ENCODE measurements around the gene MCCC2. TPM values are rescaled to one million over a fixed set of nuclear protein-coding genes. Genes with fewer than 3 reads are reported as not detected.

The MCCC2 gene
- polyA plus RNA-seq, 1 experiment = 16.2 TPM

DNA sequence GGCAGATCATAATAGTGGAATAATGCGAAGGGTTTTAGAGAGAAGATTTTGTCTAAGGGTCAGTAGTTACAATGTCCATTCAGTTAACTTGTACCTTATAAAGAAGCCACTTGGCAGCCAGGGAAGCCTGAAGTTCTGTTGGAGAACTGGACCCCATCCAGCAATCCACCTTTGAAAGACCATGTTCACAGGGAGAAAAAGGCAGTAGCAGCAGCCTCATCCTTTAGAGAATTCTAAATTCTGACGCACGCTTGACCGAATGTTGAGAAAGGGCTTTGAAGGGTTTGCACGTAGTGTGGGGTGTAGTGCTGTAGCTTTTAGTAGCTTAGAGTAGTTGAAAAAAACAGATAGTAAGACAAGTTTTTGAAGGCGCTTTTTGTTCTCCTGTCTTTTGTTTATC, 42.8 kb downstream of the MCCC2 start:
- DNase-seq (ENCODE audit: low read depth) = no peak
- ChIA-PET CTCF (interaction anchor here (1.1 kb wide), 1 partner anchor 10 kb away, joined by 4 read pairs; no protein-coding TSS in a partner anchor), POLR2A (no interaction called here)
- TF ChIP-seq, protein P1, sequence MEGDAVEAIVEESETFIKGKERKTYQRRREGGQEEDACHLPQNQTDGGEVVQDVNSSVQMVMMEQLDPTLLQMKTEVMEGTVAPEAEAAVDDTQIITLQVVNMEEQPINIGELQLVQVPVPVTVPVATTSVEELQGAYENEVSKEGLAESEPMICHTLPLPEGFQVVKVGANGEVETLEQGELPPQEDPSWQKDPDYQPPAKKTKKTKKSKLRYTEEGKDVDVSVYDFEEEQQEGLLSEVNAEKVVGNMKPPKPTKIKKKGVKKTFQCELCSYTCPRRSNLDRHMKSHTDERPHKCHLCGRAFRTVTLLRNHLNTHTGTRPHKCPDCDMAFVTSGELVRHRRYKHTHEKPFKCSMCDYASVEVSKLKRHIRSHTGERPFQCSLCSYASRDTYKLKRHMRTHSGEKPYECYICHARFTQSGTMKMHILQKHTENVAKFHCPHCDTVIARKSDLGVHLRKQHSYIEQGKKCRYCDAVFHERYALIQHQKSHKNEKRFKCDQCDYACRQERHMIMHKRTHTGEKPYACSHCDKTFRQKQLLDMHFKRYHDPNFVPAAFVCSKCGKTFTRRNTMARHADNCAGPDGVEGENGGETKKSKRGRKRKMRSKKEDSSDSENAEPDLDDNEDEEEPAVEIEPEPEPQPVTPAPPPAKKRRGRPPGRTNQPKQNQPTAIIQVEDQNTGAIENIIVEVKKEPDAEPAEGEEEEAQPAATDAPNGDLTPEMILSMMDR (IDR thresholded peaks at IDR 0.05; ENCODE audit: insufficient read depth, low read depth, low read length) = no peak
- no peak overlapping the region for H3K4me3 ChIP-seq (ENCODE audit: low read depth, low read length)
- no peaks in the 10 kb centered on the region for H3K36me3 ChIP-seq (ENCODE audit: control insufficient read depth, insufficient read depth, low read length)
- H3K27me3 ChIP-seq (ENCODE audit: control insufficient read depth, insufficient read depth, low read length) = no peaks in the 10 kb centered on the region

DNA sequence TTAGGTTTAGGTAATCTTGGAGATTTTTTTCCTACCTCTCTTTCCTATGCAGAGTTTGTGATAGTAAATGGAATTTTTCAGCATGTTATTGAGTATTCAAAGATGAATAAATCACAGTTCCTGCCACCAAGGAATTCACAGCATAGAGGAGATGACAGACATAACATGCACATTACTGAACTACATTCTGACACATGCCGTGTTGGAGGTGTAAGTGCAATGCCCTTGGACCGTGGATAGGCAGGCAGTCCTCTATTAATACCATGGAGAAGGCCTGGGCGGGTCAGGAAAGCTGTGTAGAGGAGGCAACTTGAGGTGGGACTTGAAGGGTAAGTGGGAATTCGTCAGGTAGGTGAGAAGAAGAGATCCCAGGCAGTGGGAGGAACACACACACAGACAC, 43.9 kb downstream of the MCCC2 start:
- no peak for DNase-seq (ENCODE audit: low read depth)
- no peaks in the 10 kb centered on the region for H3K36me3 ChIP-seq (ENCODE audit: control insufficient read depth, insufficient read depth, low read length)
- POLR2A ChIA-PET = no interaction called here
- no peaks in the 10 kb centered on the region for H3K27me3 ChIP-seq (ENCODE audit: control insufficient read depth, insufficient read depth, low read length)
- CTCF ChIA-PET = no interaction called here
- TF ChIP-seq, protein P1 (IDR thresholded peaks at IDR 0.05; ENCODE audit: insufficient read depth, low read depth, low read length) = no peak
- H3K4me3 ChIP-seq (ENCODE audit: low read depth, low read length) = no peak overlapping the region

DNA sequence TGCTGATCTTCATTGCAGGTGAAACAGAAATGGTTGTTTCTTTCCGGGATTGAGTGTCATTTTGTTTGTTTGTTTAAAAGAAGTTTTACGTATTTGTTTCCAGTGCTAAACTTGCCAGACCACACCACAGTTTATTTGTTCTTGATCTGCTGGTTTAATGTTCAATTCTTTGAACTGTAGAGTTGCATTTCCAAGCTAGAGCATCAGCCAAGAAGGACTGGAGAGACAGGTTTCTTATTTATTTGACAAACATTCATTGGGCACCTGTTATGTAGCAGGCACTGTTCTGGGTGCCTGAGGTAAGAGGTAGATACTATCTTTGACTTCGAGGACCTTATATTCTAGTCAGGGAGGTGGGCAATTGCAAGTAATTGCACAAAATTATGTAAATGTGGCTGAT, 45.0 kb downstream of the MCCC2 start:
- TF ChIP-seq, protein P1 (IDR thresholded peaks at IDR 0.05; ENCODE audit: insufficient read depth, low read depth, low read length) = no peak
- POLR2A ChIA-PET = interaction anchor here (0.6 kb wide), 1 partner anchor 11 kb away, joined by 4 read pairs; no protein-coding TSS in a partner anchor
- DNase-seq (ENCODE audit: low read depth) = no peak
- no peaks in the 10 kb centered on the region for H3K27me3 ChIP-seq (ENCODE audit: control insufficient read depth, insufficient read depth, low read length)
- CTCF ChIA-PET = no interaction called here
- no peaks in the 10 kb centered on the region; the same call in 1 of the 2 replicates for H3K36me3 ChIP-seq (ENCODE audit: control insufficient read depth, insufficient read depth, low read length)
- H3K4me3 ChIP-seq (ENCODE audit: low read depth, low read length) = no peak overlapping the region

DNA sequence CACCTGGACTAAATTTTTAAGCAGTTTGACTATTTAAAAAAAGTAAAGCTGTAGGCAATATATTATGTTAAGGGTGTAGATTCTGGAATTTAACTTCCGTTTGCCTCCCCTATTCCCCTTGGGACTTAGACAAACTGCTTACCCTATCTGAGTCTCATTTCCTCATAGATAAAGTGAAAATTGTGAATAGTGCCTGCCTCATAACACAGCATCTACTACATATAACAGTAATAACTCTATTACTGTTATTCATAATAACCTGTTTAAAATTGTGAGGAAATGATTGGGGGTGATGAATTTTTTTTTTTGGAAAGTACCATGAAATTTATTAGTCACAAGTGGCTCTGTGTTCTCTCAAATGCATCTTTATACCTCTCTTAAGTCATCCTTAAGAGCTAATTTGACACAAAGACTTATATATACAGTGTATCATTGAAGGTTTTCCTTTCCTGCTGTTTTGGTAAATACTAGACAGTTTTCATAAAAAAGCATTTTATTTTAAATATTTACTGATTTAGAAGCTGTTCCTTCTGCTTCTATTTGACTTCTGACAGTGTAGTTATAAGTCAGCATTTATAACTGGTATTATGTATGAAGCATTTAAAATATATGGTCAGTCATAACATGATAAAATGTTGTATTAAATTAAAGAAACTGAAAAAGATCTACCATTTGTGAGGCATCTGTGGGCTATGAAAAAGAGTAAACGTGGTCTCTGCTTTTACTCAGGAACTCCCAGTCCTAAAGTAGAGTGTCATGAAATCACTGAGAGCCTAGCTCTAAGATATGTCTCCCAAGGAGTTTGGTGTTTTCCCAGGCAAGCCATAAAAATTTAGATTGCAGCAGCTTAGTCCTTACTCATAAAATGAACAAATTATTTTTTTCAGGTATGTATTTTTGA, 46.4 kb downstream of the MCCC2 start:
- Histone ChIP-seq H3K4me3 (ENCODE audit: low read depth, low read length) (no peak overlapping the region), H3K36me3 (ENCODE audit: control insufficient read depth, insufficient read depth, low read length) (no peaks in the 10 kb centered on the region; the same call in 1 of the 2 replicates), H3K27me3 (ENCODE audit: control insufficient read depth, insufficient read depth, low read length) (no peaks in the 10 kb centered on the region)
- TF ChIP-seq, protein P1 (IDR thresholded peaks at IDR 0.05; ENCODE audit: insufficient read depth, low read depth, low read length) = no peak
- DNase-seq (ENCODE audit: low read depth) = no peak
- ChIA-PET POLR2A (no interaction called here), CTCF (no interaction called here)

- Histone ChIP-seq H3K36me3 (ENCODE audit: control insufficient read depth, insufficient read depth, low read length) (no peaks in the 10 kb centered on the region; the same call in 1 of the 2 replicates), H3K27me3 (ENCODE audit: control insufficient read depth, insufficient read depth, low read length) (no peaks in the 10 kb centered on the region), H3K4me3 (ENCODE audit: low read depth, low read length) (no peak overlapping the region)
- CTCF ChIA-PET = no interaction called here
- POLR2A ChIA-PET = no interaction called here
- TF ChIP-seq, protein P1 (IDR thresholded peaks at IDR 0.05; ENCODE audit: insufficient read depth, low read depth, low read length) = no peak
- no peak for DNase-seq (ENCODE audit: low read depth)
Measured at GRCh38 chr5:71637133-71637532, 50.0 kb downstream of the MCCC2 start.

Measured in BJ (cell line).